Stimulated activated CD4-positive, alpha-beta T cell treated with anti-CD3 and anti-CD28 coated beads, Interleukin-15, amount 100 ng/mL, for 48 hours (primary cell): ENCODE measurements around the gene ATP9B.
"Not testable (repeated sequence)": the region's sequence is repeated elsewhere in the genome, so short reads cannot be mapped to it uniquely, and the experiment has no call there.

Experiments used
- DNase-seq, 2 donors: peaks; one replicate each; pipeline ENCODE4 v3.0.0-alpha.2; 2020; ENCODE audit warnings: low read depth in 2 of 2

ATP9B gene

GRCh38 chr18:79285191-79285590 is 216.0 kb downstream of the ATP9B start:
- DNase-seq, result not testable (repeated sequence)

GRCh38 chr18:79290409-79290808 is 221.2 kb downstream of the ATP9B start:
- DNase-seq, result not testable (repeated sequence)

GRCh38 chr18:79290876-79291275 is 221.7 kb downstream of the ATP9B start:
- DNase-seq, result no peak

DNA sequence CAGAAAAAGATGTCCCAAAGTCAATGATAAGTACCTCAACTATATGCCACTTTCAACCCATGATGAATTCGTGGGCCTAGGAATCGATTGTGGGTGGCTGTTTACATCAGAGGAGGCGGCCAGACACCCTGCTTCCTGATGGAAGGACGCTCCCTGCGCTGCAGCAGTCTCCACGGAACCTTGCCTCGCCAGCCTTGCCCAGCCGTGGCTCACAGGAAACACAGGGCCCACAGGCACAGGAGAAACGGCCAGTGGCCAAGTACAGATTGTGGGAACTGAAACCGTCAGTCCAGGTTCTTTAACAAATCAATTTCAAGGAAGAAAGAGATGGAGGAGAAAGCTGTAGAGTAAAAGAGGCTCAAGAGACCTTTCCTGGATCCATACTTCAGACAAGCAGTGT is 225.0 kb downstream of the ATP9B start:
- DNase-seq, result no peak

DNA sequence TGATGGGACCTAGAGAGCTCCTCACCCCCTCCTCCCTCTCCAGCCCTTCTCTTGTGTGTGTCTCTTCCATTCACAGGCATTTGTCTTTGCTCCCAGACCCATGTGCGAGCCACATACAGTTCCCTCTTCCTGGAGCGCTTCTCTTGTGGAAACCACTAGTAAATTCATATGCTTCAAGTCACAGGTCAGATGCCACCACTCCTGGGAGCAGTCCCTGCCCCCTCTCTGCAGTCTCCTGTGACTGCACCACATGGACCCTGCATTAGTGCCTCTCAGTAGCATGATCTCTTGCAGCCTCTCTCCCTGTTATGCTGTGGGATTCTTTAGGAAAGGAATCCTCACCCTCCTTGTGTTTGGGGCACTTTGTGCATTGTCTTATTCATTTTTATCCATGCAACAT is 230.1 kb downstream of the ATP9B start:
- no peak for DNase-seq

DNA sequence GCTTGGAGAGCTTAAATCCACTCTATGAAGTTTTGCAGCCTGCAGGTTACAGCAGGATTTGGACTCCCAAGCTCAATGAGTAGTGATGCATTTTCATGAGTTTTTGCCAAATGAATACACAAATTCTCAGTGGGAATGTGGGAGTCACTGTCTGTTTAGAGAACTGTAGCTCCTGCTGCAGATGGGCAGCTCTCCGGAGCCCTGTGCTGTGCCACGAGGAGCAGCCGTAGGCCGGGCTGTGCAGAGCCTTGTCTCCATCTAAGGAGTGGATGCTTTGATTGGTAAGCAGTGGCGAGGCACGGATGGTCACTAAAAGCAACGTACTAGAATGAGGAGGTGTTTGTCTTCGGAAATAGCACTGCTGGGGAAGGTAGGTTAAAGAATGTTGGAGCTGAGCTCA is 230.5 kb downstream of the ATP9B start:
- no peak for DNase-seq

GRCh38 chr18:79300413-79300812 is 231.2 kb downstream of the ATP9B start:
- DNase-seq, result no peak

DNA sequence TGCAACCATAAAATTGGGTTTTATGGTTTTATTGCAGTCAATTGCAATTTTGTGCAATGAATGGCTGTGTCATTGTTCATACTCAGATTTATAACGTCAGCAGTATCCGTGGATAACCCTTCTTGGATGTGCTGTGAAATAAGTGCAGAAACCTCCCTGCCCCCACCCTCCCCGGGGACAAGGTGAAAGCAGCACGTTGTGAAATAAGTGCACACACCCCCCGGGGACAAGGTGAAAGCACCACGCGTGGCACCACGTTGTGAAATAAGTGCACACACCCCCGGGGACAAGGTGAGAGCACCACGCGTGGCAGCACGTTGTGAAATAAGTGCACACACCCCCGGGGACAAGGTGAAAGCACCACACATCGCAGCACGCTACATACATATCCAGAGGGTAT is 232.9 kb downstream of the ATP9B start:
- no peak for DNase-seq

DNA sequence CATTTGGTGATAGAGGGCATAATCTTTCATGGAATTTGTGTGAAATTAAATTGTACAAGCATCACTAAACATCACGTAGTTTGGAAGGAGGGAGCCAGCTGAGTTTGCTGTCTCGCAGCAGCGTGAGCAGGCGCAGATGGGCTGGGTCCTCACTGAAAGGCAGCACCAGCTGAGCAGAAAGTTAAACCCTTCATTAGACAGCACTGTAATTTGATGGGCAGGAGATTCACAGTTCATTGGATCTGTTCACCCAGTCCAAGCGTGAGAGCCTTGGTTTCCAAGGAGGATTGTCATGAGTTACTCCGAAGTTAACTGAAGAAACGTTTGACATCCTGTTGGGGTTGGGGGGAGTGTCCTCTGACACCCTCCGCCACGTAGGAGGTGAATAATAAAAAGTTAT is 236.7 kb downstream of the ATP9B start:
- no peak for DNase-seq

DNA sequence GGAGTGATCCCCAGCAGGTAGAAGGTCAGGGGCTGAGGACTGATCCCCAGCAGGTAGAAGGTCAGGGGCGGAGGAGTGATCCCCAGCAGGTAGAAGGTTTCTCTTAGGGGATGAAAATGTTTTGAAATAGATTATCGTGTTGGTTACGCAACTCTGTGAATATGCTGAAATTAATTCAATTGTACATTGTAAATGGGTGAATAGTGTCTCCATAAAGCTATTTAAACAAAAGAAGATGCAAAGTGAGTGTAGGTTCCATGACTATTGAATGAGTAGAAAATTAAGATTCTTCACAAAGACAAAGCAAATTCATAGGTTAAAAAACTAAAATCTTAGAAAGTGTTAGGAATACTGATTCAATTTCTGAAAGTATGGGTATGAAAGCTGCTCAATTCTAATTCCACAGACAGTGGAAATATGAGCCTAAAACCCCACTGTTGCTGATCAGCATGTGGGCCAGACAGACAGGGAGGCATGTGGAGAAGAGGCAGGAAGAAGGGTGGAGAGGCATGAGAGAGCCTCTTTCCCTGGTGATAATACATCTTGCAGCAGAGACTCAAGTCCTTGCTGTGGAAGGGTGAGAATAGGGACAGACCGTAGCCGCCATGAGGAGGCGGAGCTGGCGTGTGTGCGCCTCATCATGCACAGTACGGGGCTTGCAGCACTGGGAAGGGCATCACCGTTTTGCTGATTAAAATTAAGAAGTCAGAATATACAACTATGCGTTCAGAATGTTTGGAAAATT is 240.6 kb downstream of the ATP9B start:
- DNase-seq, result no peak

DNA sequence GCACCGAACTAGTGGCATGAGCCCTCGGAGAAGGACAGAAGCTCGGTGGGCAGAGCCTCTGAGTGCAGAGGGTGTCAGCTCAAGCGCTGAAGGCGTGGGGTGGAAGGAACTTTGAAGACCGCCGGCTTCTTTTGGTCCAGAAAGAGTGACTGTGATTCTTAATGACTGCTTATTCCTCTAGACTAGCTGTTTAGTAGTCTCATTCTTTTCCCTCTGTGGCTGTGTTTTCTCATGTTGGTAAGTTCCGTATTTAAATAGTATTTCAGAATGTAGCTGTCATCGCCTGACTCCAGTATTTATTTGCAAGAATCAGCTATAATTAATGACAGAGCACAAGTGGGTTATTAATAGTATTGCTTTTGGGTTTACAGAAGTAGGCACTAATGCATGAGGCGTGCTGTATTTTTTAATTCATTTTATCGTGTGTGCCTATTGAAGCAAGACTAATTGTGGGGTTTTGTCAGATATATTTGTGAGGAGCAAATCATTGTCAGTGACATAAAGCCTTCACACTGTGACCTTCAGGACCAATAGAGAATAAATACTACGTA is 245.7 kb downstream of the ATP9B start:
- no peak for DNase-seq

DNA sequence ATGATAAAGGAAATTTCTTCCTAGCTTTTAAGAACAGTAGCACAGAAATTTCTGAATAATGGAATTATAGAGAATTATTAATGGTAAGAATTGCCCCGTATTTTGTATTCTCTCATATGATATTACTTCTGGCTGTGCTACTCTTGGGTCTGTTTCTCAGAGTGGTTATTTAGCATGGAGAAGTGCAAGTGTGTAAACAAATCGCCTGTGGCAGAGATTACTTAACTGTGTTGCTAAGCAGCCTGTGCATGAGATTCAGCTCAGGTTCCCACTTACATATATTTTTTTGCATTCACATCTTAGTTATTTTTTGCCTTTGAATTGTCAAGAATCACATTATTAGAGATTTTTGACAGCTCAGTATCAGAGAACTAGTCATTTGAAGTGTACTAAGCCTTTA is 246.4 kb downstream of the ATP9B start:
- no peak for DNase-seq

GRCh38 chr18:79317703-79318102 is 248.5 kb downstream of the ATP9B start:
- DNase-seq, result no peak

DNA sequence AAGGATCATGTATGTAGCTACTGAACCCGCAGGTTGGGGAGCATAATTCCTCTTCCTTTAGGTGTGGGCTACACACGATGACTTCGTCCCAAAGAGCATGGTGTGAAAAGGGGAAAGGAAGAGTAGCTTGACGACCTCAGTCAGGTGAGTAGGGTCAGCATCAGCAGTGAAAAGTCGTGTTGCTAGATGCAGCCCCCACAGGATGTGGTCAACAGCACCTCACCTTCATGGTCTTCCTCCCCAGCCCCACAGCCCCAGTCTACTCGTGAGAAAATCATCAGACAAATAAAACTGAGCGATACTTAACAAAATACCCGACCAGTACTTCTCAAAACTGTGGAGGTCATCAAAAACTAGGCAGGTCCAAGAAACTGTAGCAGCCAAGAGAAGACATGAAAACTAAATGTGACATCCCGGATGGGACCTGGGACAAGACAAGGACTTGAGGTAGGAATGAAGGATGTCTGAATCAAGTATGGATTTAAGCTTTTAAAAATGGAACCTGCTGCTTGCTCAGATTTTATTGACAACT is 249.0 kb downstream of the ATP9B start:
- no peak for DNase-seq

- DNase-seq, result no peak
Observed at GRCh38 chr18:79320216-79320850, 251.1 kb downstream of the ATP9B start.

DNA sequence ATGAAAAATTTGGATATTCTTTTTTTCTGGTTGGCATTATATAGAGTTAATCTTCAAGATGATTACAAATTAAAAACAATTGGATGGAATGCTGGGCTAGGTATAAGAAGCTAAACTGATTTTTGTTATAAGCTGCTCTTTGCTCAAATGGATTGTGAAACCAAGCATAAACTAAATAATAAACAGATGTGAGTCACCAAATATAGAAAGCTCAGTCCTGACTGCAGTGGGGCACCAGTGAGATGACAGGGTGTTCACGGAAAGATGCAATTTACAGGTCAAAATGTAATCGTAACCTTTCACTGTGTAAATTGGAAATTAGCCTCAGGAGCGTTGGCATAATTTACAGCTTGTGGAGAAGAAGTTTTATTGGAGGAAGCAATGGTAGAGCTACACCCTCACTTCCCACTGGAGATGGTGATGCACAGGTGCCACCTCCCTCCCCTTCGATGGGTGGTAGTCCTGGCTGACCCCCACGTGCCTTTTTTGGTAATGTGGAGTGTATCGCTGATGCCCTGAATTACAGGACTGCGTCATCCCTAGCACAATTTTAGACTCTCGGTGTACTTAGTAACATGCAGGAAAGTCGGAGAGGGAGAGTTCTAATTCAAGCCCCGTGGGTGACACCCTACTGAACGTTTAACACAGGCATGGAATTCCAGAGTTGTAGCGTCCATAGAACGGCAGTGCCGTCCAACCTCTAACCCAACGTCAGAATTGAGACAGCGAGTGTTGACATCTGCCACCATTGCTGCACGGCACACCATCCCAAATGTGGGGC is 252.6 kb downstream of the ATP9B start:
- no peak for DNase-seq

- DNase-seq, result no peak
Observed at GRCh38 chr18:79322441-79322840, 253.2 kb downstream of the ATP9B start.

GRCh38 chr18:79323471-79323870 is 254.3 kb downstream of the ATP9B start:
- no peak for DNase-seq

DNA sequence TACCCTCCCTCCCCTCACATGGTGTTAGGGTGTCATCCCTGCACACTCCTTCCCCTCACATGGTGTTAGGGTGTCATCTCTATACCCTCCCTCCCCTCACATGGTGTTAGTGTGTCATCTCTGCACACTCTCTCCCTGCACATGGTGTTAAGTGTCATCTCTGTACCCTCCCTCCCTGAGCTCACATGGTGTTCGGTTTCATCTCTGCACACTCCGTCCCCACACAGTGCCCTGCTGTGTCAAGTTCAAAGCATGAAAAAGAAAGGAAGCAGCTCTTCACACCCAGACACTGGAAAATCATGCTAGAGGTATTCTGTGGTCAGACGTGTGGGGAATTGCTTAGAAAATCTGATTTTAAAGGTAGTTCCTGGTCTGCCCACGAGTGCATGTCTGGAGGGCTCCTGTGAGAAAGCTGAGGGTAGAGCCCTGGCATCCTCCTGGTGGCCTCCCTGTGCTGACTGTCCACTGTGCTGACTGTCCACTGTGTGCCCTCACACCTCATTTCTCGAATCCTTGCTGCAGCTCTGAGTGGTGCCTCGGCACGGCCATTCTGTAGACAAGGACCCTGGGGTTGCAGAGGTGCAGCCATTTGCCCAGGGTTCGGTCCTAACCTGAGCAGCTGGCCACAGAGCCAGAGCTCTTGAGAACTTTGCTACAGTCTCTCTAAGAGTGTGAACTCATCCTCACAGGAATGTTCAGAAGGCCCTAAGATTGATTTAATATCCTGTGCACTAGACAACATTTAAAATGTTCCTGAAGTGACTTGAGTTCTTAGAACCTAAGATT is 257.4 kb downstream of the ATP9B start:
- no peak for DNase-seq

GRCh38 chr18:79327199-79327721 is 258.1 kb downstream of the ATP9B start:
- DNase-seq, result no peak

- not testable (repeated sequence) for DNase-seq
Observed at GRCh38 chr18:79327915-79328314, 258.7 kb downstream of the ATP9B start.
